ENCODE measurements around the gene DCP1B. TPM values are rescaled to one million over a fixed set of nuclear protein-coding genes. Genes with fewer than 3 reads are reported as not detected.
A peak's percentile ranks its signal among the peaks of the same experiment; 100 is the strongest.

Gene DCP1B
- total and polyA plus RNA-seq, 12 donors: 12.4 to 47.9 (median 28.5) TPM

DNA sequence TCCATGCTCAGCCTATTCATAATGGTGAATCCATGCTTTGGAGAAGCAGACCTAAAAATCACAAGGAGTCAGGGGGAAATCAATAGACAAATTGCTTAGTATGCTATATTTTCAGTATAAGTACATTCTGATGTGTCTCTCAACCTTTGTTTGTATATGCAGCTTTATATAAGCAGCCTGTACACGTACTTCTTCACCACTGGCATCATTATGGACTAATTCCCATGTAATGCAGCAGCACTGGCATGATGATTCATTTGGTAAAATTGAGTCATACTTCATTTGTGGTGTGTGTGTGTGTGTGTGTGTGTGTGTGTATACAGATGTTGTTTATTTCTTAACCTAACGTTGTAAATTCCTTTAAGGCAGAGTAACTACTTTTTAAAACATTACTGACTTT is 10.9 kb downstream of the DCP1B start:
- intact Hi-C loops (cut with DNase I): no loop called here

DNA sequence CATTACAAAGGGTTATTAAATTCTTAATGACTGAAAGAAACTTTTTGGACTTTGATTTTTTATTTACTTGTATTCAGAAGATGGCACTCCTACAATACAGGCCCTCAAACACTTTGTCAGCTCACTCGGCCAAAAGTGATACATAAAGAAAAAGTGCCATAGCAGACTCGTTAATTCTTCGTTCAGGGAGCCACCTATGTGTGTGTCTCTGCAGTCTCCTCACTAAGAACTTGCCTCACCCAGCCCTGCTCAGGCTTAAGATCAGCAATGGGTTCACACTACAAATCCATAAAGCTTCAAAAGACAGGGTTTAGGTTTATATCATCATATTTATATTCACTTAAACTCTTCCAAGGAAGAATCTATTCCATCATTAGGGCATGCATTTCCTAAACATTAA is 11.5 kb downstream of the DCP1B start:
- no peak for DNase-seq
- H3K36me3 ChIP-seq (replicated peaks in 1 of 2): peaks cover 0 to 25% of the 10 kb centered on the region in 2 donors
- no peak overlapping the region for H3K4me3 ChIP-seq
- WGBS, 4 donors: 93 to 97% (median 95%) methylated on average over 3 of the region's 3 CpGs
- intact Hi-C loops (cut with DNase I): no loop called here
- no peaks in the 10 kb centered on the region for H3K9me3 ChIP-seq (replicated peaks in 1 of 3)
- H3K27ac ChIP-seq: peak overlapping the region in 3 of 5 donors; percentile 39 to 77 (median 60)
- no peaks in the 10 kb centered on the region for H3K27me3 ChIP-seq
- no peak for TF ChIP-seq POLR2A (IDR thresholded peaks at IDR 0.05)
- TF ChIP-seq, protein P1, sequence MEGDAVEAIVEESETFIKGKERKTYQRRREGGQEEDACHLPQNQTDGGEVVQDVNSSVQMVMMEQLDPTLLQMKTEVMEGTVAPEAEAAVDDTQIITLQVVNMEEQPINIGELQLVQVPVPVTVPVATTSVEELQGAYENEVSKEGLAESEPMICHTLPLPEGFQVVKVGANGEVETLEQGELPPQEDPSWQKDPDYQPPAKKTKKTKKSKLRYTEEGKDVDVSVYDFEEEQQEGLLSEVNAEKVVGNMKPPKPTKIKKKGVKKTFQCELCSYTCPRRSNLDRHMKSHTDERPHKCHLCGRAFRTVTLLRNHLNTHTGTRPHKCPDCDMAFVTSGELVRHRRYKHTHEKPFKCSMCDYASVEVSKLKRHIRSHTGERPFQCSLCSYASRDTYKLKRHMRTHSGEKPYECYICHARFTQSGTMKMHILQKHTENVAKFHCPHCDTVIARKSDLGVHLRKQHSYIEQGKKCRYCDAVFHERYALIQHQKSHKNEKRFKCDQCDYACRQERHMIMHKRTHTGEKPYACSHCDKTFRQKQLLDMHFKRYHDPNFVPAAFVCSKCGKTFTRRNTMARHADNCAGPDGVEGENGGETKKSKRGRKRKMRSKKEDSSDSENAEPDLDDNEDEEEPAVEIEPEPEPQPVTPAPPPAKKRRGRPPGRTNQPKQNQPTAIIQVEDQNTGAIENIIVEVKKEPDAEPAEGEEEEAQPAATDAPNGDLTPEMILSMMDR (IDR thresholded peaks at IDR 0.05): no peak
- peaks cover 15 to 32% of the 10 kb centered on the region in 2 donors for H3K4me1 ChIP-seq (replicated peaks in 1 of 2)

More for the DNA sequence above, 10.9 kb downstream of the DCP1B start:
- H3K27me3 ChIP-seq: no peaks in the 10 kb centered on the region
- H3K9me3 ChIP-seq (replicated peaks in 1 of 3): no peaks in the 10 kb centered on the region
- peaks cover 0 to 25% of the 10 kb centered on the region in 2 donors for H3K36me3 ChIP-seq (replicated peaks in 1 of 2)
- DNase-seq: peak in 2 of 7 donors; percentile 30 to 49
- TF ChIP-seq POLR2A (IDR thresholded peaks at IDR 0.05): peak in 1 of 2 donors; percentile 21
- TF ChIP-seq, protein P1 (IDR thresholded peaks at IDR 0.05): no peak
- peaks cover 15 to 38% of the 10 kb centered on the region in 2 donors for H3K4me1 ChIP-seq (replicated peaks in 1 of 2)
- H3K4me3 ChIP-seq: no peak overlapping the region
- peak overlapping the region in 4 of 5 donors; percentile 39 to 77 (median 56) for H3K27ac ChIP-seq
- WGBS, 4 donors: 30 to 46% (median 33%) methylated on average over 2 of the region's 2 CpGs

DNA sequence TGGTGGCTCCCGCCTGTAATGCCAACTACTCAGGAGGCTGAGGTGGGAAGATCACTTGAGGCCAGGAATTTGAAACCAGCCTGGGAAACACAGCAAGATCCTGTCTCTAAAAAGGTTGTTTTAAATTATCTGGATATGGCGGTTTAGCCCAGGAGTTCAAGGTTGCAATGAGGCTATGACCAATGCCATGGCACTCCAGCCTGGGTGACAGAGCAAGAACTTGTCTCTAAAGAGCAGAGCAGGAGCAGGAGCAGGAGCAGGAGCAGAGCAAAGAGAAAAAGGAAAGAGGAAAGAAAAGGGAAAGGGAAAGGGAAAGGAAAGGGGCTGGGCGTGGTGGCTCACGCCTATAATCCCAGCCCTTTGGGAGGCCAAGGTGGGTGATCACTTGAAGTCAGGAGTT is 15.1 kb downstream of the DCP1B start:
- Histone ChIP-seq H3K9me3 (replicated peaks in 1 of 3) (peaks cover 0 to 11% (median 0%) of the 10 kb centered on the region in 3 donors), H3K4me3 (no peak overlapping the region), H3K4me1 (replicated peaks in 1 of 2) (peaks cover 18% of the 10 kb centered on the region in 2 donors), H3K27me3 (no peaks in the 10 kb centered on the region), H3K27ac (peak overlapping the region in 4 of 5 donors; percentile 3 to 68 (median 45)), H3K36me3 (replicated peaks in 1 of 2) (peaks cover 0 to 18% of the 10 kb centered on the region in 2 donors)
- TF ChIP-seq POLR2A (IDR thresholded peaks at IDR 0.05): no peak
- TF ChIP-seq, protein P1 (IDR thresholded peaks at IDR 0.05): no peak
- 75 to 96% (median 84%) methylated on average over 4 of the region's 4 CpGs for WGBS, 4 donors
- intact Hi-C loops (cut with DNase I): no loop called here
- DNase-seq: peak in 5 of 7 donors; percentile 41 to 64 (median 49)

DNA sequence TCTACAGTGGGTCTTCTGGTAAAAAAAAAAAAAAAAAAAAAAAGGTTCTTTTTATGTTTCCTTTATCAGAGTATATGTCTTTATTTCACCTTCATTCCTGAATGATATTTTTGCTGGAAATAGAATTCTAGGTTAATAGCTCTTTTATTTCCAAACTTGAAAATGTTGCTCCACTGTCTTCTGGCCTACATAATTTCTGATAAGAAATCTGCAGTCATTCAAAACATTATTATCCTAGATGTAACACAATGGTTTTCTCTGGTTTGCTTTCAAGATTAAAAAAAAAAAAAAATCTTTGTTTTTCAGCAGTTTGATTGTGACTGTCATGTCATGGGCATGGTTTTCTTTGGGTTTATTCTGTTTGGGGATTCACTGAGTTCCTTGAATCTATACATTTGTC is 19.5 kb downstream of the DCP1B start:
- no peaks in the 10 kb centered on the region for H3K27me3 ChIP-seq
- H3K9me3 ChIP-seq (replicated peaks in 1 of 3): peaks cover 0 to 11% (median 0%) of the 10 kb centered on the region in 3 donors
- TF ChIP-seq POLR2A (IDR thresholded peaks at IDR 0.05): no peak
- TF ChIP-seq, protein P1 (IDR thresholded peaks at IDR 0.05): no peak
- intact Hi-C loops (cut with DNase I): no loop called here
- peaks cover 10 to 13% of the 10 kb centered on the region in 2 donors for H3K4me1 ChIP-seq (replicated peaks in 1 of 2)
- no peak for DNase-seq
- H3K4me3 ChIP-seq: no peak overlapping the region
- H3K36me3 ChIP-seq (replicated peaks in 1 of 2): no peaks in the 10 kb centered on the region
- H3K27ac ChIP-seq: no peak overlapping the region
